ENCODE measurements around the gene CPNE2.

Gene CPNE2

DNA sequence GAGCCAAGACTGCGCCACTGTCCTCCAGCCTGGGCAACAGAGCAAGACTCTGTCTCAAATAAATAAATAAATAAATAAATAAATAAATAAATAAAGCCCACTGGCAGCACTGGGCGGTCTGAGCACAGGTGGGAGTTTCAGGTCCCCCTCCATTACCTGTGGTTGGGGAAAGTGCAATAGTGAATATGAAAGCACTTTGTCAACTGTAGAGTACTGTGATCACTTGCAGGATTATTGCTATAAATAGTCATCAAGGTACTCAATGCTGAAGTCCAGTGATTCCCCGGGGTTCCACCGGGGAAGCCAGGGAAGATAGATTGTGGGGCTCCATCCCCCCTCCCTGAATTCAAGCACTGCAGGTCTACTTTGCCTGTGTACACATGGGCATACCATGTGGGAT is 42.7 kb upstream of the CPNE2 start:
- no peak overlapping the region for H3K27ac ChIP-seq
- H3K4me3 ChIP-seq, result no peak overlapping the region
- no peak for DNase-seq
- TF ChIP-seq, protein P1, sequence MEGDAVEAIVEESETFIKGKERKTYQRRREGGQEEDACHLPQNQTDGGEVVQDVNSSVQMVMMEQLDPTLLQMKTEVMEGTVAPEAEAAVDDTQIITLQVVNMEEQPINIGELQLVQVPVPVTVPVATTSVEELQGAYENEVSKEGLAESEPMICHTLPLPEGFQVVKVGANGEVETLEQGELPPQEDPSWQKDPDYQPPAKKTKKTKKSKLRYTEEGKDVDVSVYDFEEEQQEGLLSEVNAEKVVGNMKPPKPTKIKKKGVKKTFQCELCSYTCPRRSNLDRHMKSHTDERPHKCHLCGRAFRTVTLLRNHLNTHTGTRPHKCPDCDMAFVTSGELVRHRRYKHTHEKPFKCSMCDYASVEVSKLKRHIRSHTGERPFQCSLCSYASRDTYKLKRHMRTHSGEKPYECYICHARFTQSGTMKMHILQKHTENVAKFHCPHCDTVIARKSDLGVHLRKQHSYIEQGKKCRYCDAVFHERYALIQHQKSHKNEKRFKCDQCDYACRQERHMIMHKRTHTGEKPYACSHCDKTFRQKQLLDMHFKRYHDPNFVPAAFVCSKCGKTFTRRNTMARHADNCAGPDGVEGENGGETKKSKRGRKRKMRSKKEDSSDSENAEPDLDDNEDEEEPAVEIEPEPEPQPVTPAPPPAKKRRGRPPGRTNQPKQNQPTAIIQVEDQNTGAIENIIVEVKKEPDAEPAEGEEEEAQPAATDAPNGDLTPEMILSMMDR (IDR thresholded peaks at IDR 0.05), result no peak
- intact Hi-C loops (cut with DNase I; ENCODE audit: low total_unique reads), result loop anchor here (5.0 kb wide), 1 partner anchor 182 kb away; the partner anchor contains the start of gene SLC12A3
- no peaks in the 10 kb centered on the region for H3K9me3 ChIP-seq
- peaks cover 0 to 37% (median 22%) of the 10 kb centered on the region in 3 donors for H3K36me3 ChIP-seq
- no peaks in the 10 kb centered on the region for H3K27me3 ChIP-seq
- peaks cover 0 to 8% (median 6%) of the 10 kb centered on the region in 4 donors for H3K4me1 ChIP-seq

DNA sequence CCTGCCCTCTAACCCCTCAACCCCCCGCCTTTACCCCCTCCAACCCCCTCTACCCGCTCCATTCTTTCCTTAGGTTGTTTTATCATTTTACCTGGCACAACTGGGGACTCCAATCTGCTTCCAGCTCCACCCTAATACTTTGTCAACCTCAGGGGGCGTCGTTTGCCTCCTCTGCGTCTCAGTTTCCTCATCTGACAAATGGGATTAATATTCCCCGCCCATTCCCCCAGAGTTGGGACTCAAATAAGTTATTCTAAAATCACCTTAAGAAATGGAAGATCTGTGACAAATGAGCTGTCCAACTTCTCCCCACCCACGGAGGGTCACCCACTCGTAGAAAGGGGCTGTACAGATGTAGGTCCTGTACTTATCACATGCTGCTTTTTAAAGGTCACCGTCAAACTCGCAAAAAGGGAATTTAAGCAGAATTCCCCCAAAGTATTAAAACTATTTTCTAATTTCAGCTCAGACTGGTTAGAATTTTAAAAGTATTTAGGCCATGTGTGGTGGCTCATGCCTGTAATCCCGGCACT is 40.6 kb upstream of the CPNE2 start:
- DNase-seq, result no peak
- peaks cover 0 to 53% (median 40%) of the 10 kb centered on the region in 3 donors for H3K36me3 ChIP-seq
- no peaks in the 10 kb centered on the region for H3K9me3 ChIP-seq
- no peak overlapping the region for H3K27ac ChIP-seq
- intact Hi-C loops (cut with DNase I; ENCODE audit: low total_unique reads), result no loop called here
- TF ChIP-seq, protein P1 (IDR thresholded peaks at IDR 0.05), result no peak
- H3K4me3 ChIP-seq, result no peak overlapping the region
- H3K4me1 ChIP-seq, result no peaks in the 10 kb centered on the region
- H3K27me3 ChIP-seq, result no peaks in the 10 kb centered on the region

DNA sequence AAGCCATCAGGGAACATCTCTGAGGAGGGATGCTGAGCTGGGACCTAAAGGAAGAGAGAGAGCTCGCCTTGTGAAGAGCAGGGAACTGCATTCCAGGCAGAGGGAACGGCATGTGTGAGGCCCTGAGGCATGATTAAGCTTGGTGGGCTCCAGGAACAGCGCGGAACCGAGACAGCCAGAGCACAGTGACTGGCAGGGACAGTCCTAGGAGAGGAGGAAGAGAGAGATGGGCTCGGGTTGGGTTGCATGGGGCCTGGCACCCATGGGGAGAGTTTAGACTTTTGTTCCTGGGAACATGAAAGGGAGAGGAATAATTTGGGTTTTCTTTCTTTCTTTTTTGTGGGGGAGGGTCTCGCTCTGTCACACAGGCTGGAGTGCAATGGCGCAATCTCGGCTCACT is 39.2 kb upstream of the CPNE2 start:
- H3K9me3 ChIP-seq, result no peaks in the 10 kb centered on the region
- H3K27me3 ChIP-seq, result no peaks in the 10 kb centered on the region
- H3K27ac ChIP-seq, result no peak overlapping the region
- peaks cover 0 to 56% (median 36%) of the 10 kb centered on the region in 3 donors for H3K36me3 ChIP-seq
- no peaks in the 10 kb centered on the region for H3K4me1 ChIP-seq
- intact Hi-C loops (cut with DNase I; ENCODE audit: low total_unique reads), result no loop called here
- DNase-seq, result no peak
- TF ChIP-seq, protein P1 (IDR thresholded peaks at IDR 0.05), result no peak
- H3K4me3 ChIP-seq, result no peak overlapping the region

DNA sequence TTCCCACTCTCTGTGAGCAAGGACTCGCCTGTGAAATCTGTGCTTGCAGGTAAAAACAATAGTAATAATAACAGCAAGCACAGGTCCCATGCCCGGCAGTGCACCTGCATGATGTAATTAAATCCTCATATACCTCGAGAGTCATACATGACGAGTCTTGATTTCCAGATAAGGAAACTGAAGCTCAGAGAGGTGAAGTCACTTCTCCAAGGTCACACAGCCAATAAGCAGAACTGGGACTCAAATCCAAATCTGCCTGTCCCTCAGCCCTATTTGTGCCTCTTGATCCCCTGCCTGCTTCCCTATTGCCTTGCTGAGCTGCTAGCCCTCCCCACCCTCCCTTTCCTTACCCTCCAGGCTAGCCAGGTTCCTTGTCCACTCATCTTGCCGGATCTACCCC is 38.0 kb upstream of the CPNE2 start:
- TF ChIP-seq, protein P1 (IDR thresholded peaks at IDR 0.05), result no peak
- no peaks in the 10 kb centered on the region for H3K4me1 ChIP-seq
- no peaks in the 10 kb centered on the region for H3K9me3 ChIP-seq
- no peak overlapping the region for H3K27ac ChIP-seq
- intact Hi-C loops (cut with DNase I; ENCODE audit: low total_unique reads), result no loop called here
- H3K27me3 ChIP-seq, result no peaks in the 10 kb centered on the region
- peaks cover 0 to 66% (median 36%) of the 10 kb centered on the region in 3 donors for H3K36me3 ChIP-seq
- no peak for DNase-seq
- no peak overlapping the region for H3K4me3 ChIP-seq

DNA sequence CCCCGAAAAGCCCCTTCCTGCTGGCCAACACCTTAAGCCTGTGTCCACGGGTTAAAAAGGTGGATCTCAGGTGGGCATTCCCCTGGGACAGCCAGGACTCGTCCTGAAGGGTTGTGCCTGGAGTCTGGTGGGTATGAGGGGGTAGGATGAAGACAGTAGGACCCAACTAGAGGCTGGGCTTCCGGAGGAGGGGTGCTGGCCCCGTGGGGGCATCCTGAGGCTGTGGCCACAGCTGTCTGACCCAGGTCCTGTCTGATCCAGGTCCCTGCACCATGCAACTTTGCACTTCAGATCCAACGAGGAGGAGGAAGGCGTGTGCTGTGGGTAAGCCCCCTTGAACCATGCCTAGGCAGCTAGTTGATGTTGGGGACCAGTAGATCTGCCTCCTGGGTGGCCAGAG is 37.6 kb upstream of the CPNE2 start:
- Histone ChIP-seq H3K4me1 (no peaks in the 10 kb centered on the region), H3K9me3 (no peaks in the 10 kb centered on the region), H3K27me3 (no peaks in the 10 kb centered on the region), H3K27ac (no peak overlapping the region), H3K4me3 (no peak overlapping the region), H3K36me3 (peaks cover 0 to 66% (median 36%) of the 10 kb centered on the region in 3 donors)
- no peak for DNase-seq
- intact Hi-C loops (cut with DNase I; ENCODE audit: low total_unique reads), result no loop called here
- TF ChIP-seq, protein P1 (IDR thresholded peaks at IDR 0.05), result no peak

DNA sequence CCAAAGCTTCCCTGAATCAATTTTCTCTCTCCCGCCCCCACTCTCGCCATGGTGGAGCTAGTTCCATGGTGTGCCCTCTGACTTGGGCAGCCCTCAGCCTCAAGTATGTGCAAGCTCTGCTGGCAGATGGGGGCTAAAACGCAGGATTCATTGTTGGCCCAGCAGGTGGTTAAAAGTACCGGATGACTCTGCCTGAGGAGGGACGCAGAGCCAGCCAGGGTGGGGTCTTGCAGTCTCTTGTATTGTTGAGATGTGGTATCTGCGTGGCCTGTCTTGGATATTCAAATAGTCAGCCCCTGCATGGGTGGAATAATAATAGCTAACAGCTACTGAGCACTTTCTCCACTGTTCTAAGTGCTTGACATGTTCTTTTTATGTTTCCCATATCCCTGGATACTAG is 36.7 kb upstream of the CPNE2 start:
- Histone ChIP-seq H3K36me3 (peaks cover 0 to 65% (median 36%) of the 10 kb centered on the region in 3 donors), H3K27ac (no peak overlapping the region), H3K27me3 (no peaks in the 10 kb centered on the region), H3K9me3 (no peaks in the 10 kb centered on the region), H3K4me3 (no peak overlapping the region), H3K4me1 (peaks cover 0 to 4% (median 2%) of the 10 kb centered on the region in 4 donors)
- TF ChIP-seq, protein P1 (IDR thresholded peaks at IDR 0.05), result no peak
- intact Hi-C loops (cut with DNase I; ENCODE audit: low total_unique reads), result no loop called here
- DNase-seq, result no peak

Data from tibial artery (tissue), 4 donors.